AG09319 (cell line): Measurements from ENCODE around the gene GLI1.
"Not testable (repeated sequence)": the region's sequence is repeated elsewhere in the genome, so short reads cannot be mapped to it uniquely, and the experiment has no call there.

ENCODE experiments used
- DNase-seq: peaks from one replicate; pipeline ENCODE4 v3.0.0-alpha.2; 2010; ENCODE audit warnings: low read depth; ENCODE audit errors: extremely low read depth
- CTCF ChIP-seq: IDR thresholded peaks from 2 replicates; pipeline ENCODE4 v1.5.1; 2011; ENCODE audit warnings: low read depth, mild to moderate bottlenecking, inconsistent platforms, low read length, moderate library complexity

The GLI1 gene

DNA sequence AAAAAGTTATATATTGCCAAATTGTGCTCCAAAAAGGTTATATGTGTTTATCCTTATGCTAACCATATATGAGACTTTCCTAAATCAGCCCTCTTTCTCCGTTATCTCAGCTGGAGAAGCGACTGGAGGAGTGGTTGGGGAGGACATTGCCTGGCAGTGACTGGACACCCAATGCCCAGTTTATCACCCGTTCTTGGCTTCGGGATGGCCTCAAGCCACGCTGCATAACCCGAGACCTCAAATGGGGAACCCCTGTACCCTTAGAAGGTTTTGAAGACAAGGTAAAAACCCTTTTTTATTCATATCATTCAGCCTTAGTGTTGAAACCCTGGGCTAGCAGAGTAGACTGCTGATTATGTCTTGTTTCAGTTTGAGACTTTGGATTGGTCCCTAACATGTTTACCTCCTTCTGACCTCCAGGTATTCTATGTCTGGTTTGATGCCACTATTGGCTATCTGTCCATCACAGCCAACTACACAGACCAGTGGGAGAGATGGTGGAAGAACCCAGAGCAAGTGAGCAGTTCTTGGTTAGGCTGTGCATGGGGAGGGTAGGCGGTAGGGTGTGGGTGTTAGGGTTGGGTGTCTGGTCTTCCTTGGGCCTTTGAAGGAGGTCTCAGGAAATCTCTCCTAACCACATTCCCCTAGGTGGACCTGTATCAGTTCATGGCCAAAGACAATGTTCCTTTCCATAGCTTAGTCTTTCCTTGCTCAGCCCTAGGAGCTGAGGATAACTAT is 52.2 kb downstream of the GLI1 start:
- DNase-seq = no peak
- no peak for TF ChIP-seq CTCF

- no peak for TF ChIP-seq CTCF
- no peak for DNase-seq
These were observed 53.1 kb downstream of the GLI1 start for GRCh38 chr12:57512665-57513064.

- no peak for TF ChIP-seq CTCF
- no peak for DNase-seq
These were observed 53.7 kb downstream of the GLI1 start for GRCh38 chr12:57513266-57513665.

DNA sequence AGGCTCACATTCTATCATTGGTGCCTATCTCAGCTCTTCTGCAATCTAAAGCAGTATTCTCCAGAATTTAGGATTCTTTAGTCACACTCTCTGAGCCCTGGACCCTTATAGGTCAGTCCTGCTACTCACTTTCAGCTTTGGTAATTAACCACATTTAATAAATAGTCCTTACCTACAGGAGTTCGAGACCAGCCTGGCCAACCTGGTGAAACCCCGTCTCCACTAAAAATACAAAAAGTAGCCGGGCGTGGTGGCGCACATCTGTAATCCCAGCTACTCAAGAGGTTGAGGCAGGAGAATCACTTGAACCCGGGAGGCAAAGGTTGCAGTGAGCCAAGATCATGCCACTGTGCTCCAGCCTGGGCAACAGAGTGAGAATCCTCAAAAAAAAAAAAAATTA is 54.1 kb downstream of the GLI1 start:
- DNase-seq = not testable (repeated sequence)

GRCh38 chr12:57514246-57514645 is 54.7 kb downstream of the GLI1 start:
- DNase-seq = not testable (repeated sequence)

DNA sequence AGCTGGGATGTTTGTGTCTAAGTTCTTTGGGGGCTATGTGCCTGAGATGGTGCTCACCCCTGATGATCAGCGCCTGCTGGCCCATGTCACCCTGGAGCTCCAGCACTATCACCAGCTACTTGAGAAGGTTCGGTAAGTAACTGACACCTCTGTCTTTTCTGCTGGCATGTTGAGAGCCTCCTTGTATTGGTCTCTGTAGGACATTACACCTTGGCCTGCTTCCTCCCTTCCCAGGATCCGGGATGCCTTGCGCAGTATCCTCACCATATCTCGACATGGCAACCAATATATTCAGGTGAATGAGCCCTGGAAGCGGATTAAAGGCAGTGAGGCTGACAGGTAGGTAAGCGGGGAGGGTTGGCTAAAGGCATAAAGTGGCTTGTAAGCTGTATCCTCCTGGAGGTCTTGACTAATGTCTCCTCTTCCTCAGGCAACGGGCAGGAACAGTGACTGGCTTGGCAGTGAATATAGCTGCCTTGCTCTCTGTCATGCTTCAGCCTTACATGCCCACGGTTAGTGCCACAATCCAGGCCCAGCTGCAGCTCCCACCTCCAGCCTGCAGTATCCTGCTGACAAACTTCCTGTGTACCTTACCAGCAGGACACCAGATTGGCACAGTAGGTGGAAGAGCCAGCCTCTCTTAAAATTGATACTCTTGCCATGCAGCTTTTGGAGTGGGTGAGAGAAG is 55.3 kb downstream of the GLI1 start:
- no peak for DNase-seq
- no peak for TF ChIP-seq CTCF

DNA sequence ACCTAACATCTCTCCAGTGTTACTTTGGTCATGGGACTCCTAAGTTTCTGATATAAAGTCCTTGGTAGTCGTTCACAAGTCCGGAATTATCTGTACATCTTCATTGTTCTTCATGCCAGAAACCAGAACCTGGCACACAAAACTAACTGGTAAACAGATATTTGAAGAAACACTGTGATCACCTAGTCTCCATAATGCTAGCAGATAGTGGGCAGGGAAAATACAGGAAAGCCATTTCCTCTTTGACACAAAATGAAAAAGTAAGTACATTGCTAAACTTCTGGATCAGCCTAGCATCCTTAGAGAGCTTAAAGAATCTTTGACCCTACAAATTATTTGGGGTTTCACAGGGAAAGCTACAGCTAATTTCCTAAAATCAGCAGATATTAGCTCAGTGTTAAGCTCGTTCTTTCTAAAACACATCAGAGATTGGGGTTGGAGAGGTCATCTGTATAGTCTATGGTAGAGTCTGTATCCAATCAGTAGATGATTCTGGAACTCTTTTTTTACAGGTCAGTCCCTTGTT is 55.9 kb downstream of the GLI1 start:
- no peak for TF ChIP-seq CTCF
- DNase-seq = no peak

- DNase-seq = no peak
- no peak for TF ChIP-seq CTCF
These were observed 56.5 kb downstream of the GLI1 start for GRCh38 chr12:57515934-57516541.
